ENCODE measurements around the gene EVI5L. TPM values are rescaled to one million over a fixed set of nuclear protein-coding genes. Genes with fewer than 3 reads are reported as not detected.
A peak's percentile ranks its signal among the peaks of the same experiment; 100 is the strongest.

Gene EVI5L
- total and polyA plus RNA-seq, 2 of the 13 experiments (the other 11 are each of a cell fraction or from before 2014, with no cell fraction given), result 1.7 to 2.4 TPM

DNA sequence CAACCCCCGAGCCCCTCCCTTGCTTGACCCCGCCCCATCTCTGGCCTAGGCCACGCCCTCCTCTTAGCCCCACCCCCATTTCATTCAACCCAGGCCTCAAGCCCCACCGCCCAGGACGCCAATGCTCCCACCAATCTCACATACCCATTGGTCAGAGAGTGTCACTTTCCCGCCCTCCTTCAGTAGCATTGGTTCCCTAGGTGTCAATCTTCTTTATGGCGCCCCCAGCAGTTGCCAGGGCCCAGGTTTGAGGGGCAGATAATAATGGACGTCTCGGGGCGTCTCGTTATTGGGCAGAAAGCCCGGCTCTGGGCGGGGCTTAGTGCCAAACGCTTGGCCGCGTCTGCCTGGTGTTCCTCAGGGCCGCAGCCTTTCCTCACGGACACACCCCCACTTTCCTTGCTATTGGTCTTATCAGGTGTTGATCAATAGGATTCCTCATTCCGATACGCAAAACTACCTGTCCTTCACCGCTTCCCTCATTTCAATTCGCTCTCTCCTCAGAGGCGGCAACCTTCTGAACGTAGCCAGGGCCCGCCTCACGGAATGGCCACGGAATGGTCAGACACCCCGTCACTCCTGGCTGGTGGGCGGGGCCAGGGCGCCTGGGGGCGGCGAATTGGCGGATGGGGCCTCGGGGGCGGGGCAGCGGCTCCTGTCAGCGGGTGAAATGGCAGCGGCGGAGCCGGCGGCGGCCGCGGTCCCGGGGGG is at the start of gene EVI5L (continued):
- peak; percentile 87; the same call in 1 of the 2 replicates for TF ChIP-seq FOXK1 (CRISPR knock-in tag; IDR thresholded peaks at IDR 0.05; ENCODE audit: borderline replicate concordance, low read depth)
- TF ChIP-seq FOSL2 (CRISPR knock-in tag; IDR thresholded peaks at IDR 0.05), result no peak
- no peak for TF ChIP-seq TMF1 (CRISPR knock-in tag; IDR thresholded peaks at IDR 0.05; ENCODE audit: low read depth)
- TF ChIP-seq ZHX2 (IDR thresholded peaks at IDR 0.05; ENCODE audit: low read depth), result 0 out of 2 replicates have a peak, but pooled peaks have one; percentile 26
- no peak for TF ChIP-seq ZHX2 (CRISPR knock-in tag; IDR thresholded peaks at IDR 0.05; ENCODE audit: borderline replicate concordance)
- TF ChIP-seq ZNF569 (CRISPR knock-in tag; IDR thresholded peaks at IDR 0.05; ENCODE audit: borderline replicate concordance), result no peak
- TF ChIP-seq, protein P1, sequence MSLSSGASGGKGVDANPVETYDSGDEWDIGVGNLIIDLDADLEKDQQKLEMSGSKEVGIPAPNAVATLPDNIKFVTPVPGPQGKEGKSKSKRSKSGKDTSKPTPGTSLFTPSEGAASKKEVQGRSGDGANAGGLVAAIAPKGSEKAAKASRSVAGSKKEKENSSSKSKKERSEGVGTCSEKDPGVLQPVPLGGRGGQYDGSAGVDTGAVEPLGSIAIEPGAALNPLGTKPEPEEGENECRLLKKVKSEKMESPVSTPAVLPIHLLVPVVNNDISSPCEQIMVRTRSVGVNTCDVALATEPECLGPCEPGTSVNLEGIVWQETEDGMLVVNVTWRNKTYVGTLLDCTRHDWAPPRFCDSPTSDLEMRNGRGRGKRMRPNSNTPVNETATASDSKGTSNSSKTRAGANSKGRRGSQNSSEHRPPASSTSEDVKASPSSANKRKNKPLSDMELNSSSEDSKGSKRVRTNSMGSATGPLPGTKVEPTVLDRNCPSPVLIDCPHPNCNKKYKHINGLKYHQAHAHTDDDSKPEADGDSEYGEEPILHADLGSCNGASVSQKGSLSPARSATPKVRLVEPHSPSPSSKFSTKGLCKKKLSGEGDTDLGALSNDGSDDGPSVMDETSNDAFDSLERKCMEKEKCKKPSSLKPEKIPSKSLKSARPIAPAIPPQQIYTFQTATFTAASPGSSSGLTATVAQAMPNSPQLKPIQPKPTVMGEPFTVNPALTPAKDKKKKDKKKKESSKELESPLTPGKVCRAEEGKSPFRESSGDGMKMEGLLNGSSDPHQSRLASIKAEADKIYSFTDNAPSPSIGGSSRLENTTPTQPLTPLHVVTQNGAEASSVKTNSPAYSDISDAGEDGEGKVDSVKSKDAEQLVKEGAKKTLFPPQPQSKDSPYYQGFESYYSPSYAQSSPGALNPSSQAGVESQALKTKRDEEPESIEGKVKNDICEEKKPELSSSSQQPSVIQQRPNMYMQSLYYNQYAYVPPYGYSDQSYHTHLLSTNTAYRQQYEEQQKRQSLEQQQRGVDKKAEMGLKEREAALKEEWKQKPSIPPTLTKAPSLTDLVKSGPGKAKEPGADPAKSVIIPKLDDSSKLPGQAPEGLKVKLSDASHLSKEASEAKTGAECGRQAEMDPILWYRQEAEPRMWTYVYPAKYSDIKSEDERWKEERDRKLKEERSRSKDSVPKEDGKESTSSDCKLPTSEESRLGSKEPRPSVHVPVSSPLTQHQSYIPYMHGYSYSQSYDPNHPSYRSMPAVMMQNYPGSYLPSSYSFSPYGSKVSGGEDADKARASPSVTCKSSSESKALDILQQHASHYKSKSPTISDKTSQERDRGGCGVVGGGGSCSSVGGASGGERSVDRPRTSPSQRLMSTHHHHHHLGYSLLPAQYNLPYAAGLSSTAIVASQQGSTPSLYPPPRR (CRISPR knock-in tag; IDR thresholded peaks at IDR 0.05; ENCODE audit: borderline replicate concordance), result no peak
- peak; percentile 96 for TF ChIP-seq SP2 (CRISPR knock-in tag; IDR thresholded peaks at IDR 0.05)
- peak; percentile 59 for TF ChIP-seq SPEN (CRISPR knock-in tag; IDR thresholded peaks at IDR 0.05; ENCODE audit: low read depth)
- TF ChIP-seq FOXP1 (IDR thresholded peaks at IDR 0.05), result peak; percentile 46; the same call in 1 of the 2 replicates
- TF ChIP-seq FOXP1 (CRISPR knock-in tag; IDR thresholded peaks at IDR 0.05), result no peak
- 0 out of 2 replicates have a peak, but pooled peaks have one; percentile 35 for TF ChIP-seq HOXA3 (CRISPR knock-in tag; IDR thresholded peaks at IDR 0.05)
- TF ChIP-seq, protein P2, sequence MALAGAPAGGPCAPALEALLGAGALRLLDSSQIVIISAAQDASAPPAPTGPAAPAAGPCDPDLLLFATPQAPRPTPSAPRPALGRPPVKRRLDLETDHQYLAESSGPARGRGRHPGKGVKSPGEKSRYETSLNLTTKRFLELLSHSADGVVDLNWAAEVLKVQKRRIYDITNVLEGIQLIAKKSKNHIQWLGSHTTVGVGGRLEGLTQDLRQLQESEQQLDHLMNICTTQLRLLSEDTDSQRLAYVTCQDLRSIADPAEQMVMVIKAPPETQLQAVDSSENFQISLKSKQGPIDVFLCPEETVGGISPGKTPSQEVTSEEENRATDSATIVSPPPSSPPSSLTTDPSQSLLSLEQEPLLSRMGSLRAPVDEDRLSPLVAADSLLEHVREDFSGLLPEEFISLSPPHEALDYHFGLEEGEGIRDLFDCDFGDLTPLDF (CRISPR knock-in tag; IDR thresholded peaks at IDR 0.05), result peak; percentile 80
- no peak for TF ChIP-seq ZFP90 (CRISPR knock-in tag; IDR thresholded peaks at IDR 0.05; ENCODE audit: borderline replicate concordance)
- TF ChIP-seq HNRNPLL (IDR thresholded peaks at IDR 0.05; ENCODE audit: low read depth, low read length, poor library complexity, severe bottlenecking), result peak; percentile 43
- TF ChIP-seq REPIN1 (CRISPR knock-in tag; IDR thresholded peaks at IDR 0.05; ENCODE audit: borderline replicate concordance, low read depth), result no peak
- peak; percentile 96 for TF ChIP-seq NFYB (CRISPR knock-in tag; IDR thresholded peaks at IDR 0.05)
- TF ChIP-seq HDAC2 (CRISPR knock-in tag; IDR thresholded peaks at IDR 0.05), result no peak
